OCI-LY1 (cell line): ENCODE data around the gene SLC29A2.
A peak's percentile ranks its signal among the peaks of the same experiment; 100 is the strongest.

Experiments
- EZH2 ChIP-seq: fragments of 200-600 bp; sonication (generic), shearing (Covaris generic); IDR thresholded peaks from 2 replicates; pipeline ENCODE4 v1.8.0; 2017; ENCODE audit warnings: borderline replicate concordance, mixed run types, mild to moderate bottlenecking, antibody characterized with exemption, low read length, moderate library complexity, mixed read lengths
- TF ChIP-seq, protein P1 (sequence below): fragments of 200-600 bp; sonication (generic), shearing (Covaris generic); IDR thresholded peaks from 2 replicates; pipeline ENCODE4 v1.5.1; 2017; ENCODE audit warnings: mild to moderate bottlenecking, antibody characterized with exemption, low read length, moderate library complexity, mixed read lengths

GRCh38 chr11:66388780-66389386, 17.3 kb upstream of the SLC29A2 start:
- TF ChIP-seq, protein P1, sequence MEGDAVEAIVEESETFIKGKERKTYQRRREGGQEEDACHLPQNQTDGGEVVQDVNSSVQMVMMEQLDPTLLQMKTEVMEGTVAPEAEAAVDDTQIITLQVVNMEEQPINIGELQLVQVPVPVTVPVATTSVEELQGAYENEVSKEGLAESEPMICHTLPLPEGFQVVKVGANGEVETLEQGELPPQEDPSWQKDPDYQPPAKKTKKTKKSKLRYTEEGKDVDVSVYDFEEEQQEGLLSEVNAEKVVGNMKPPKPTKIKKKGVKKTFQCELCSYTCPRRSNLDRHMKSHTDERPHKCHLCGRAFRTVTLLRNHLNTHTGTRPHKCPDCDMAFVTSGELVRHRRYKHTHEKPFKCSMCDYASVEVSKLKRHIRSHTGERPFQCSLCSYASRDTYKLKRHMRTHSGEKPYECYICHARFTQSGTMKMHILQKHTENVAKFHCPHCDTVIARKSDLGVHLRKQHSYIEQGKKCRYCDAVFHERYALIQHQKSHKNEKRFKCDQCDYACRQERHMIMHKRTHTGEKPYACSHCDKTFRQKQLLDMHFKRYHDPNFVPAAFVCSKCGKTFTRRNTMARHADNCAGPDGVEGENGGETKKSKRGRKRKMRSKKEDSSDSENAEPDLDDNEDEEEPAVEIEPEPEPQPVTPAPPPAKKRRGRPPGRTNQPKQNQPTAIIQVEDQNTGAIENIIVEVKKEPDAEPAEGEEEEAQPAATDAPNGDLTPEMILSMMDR, result peak; percentile 89
- TF ChIP-seq EZH2, result no peak
